AG04450 (cell line): ENCODE results near the gene CCDC78. TPM values are rescaled to one million over a fixed set of nuclear protein-coding genes. Genes with fewer than 3 reads are reported as not detected.

Experiments
- CTCF ChIA-PET: fragments of 300-600, 350-600 bp; formaldehyde crosslinking; extraction: SDS; loops from one replicate; lab custom pipeline; 2022; ENCODE audit warnings: antibody characterized with exemption, inconsistent platforms; lab: Charles Lee
- POLR2A ChIA-PET: fragments of 350-600 bp; formaldehyde crosslinking; extraction: SDS; loops from one replicate; lab custom pipeline; 2021; ENCODE audit warnings: antibody characterized with exemption, inconsistent platforms; lab: Yijun Ruan, JAX
- DNase-seq: peaks from one replicate; pipeline ENCODE4 v3.0.0-alpha.2; 2011; ENCODE audit warnings: low read depth, low spot score
- H3K27ac ChIP-seq: one replicate; pipeline ENCODE4 v1.5.1; 2012; ENCODE audit warnings: low read depth, low read length, control low read depth
- H3K27me3 ChIP-seq: one replicate; pipeline ENCODE4 v1.6.0; 2012; ENCODE audit warnings: low read length; ENCODE audit not compliant: control insufficient read depth, insufficient read depth
- H3K4me3 ChIP-seq: 2 replicates; pipeline ENCODE4 v1.5.1; 2011; ENCODE audit warnings: mild to moderate bottlenecking, low read depth, low read length, control low read depth
- H3K9me3 ChIP-seq: 2 replicates; pipeline ENCODE4 v1.5.1; 2012; ENCODE audit warnings: low read length; ENCODE audit not compliant: control insufficient read depth, insufficient read depth
- polyA plus RNA-seq: library from polyadenylated mRNA; depleted of rRNA; stranded (reverse); fragments of >200 nt; gene quantifications from 2 replicates; pipeline ENCODE4 v1.2.3, GENCODE V29; 2011; rRNA removed
- small RNA-seq: library from RNA; depleted of rRNA; stranded (forward); fragments of <200 nt; gene quantifications from one replicate; pipeline ENCODE3, GENCODE V24; 2012; ENCODE audit warnings: low read depth; ENCODE audit not compliant: insufficient read length
- TF ChIP-seq, protein P1 (sequence below): IDR thresholded peaks from 2 replicates; pipeline ENCODE4 v1.5.1; 2011; ENCODE audit warnings: low read depth, low read length, control low read depth, inconsistent platforms

The CCDC78 gene
- polyA plus RNA-seq, 1 experiment, result 1.1 TPM

DNA sequence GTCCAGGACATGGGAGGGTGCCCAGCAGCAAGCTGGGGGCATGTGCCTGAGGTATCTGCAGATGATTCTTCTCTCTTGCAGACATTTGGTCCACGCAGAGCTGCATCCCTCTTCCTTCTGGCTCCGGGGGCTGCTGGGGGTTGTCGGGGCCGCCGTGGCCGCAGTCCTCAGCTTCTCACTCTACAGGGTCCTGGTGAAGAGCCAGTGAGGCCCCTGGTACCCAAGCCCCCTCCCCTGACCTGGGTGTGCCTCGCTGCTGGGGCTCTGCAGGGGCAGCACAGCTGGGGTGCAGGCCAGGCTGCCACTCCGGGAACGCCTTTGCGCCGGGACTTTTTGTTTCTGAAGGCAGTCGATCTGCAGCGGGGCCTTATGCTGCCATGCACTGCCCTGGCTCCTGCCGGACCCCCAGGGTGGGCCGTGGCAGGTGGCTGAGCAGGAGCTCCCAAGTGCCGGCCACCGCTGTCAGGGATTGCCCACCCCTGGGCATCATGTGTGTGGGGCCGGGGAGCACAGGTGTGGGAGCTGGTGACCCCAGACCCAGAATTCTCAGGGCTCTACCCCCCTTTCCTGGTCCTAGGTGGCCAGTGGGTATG lies 52.7 kb downstream of the CCDC78 start:
- Histone ChIP-seq H3K27ac (no peak overlapping the region), H3K4me3 (no peak overlapping the region), H3K27me3 (no peaks in the 10 kb centered on the region), H3K9me3 (no peaks in the 10 kb centered on the region; the same call in 1 of the 2 replicates)
- ChIA-PET POLR2A (no interaction called here), CTCF (no interaction called here)
- DNase-seq, result no peak
- TF ChIP-seq, protein P1, sequence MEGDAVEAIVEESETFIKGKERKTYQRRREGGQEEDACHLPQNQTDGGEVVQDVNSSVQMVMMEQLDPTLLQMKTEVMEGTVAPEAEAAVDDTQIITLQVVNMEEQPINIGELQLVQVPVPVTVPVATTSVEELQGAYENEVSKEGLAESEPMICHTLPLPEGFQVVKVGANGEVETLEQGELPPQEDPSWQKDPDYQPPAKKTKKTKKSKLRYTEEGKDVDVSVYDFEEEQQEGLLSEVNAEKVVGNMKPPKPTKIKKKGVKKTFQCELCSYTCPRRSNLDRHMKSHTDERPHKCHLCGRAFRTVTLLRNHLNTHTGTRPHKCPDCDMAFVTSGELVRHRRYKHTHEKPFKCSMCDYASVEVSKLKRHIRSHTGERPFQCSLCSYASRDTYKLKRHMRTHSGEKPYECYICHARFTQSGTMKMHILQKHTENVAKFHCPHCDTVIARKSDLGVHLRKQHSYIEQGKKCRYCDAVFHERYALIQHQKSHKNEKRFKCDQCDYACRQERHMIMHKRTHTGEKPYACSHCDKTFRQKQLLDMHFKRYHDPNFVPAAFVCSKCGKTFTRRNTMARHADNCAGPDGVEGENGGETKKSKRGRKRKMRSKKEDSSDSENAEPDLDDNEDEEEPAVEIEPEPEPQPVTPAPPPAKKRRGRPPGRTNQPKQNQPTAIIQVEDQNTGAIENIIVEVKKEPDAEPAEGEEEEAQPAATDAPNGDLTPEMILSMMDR, result no peak

DNA sequence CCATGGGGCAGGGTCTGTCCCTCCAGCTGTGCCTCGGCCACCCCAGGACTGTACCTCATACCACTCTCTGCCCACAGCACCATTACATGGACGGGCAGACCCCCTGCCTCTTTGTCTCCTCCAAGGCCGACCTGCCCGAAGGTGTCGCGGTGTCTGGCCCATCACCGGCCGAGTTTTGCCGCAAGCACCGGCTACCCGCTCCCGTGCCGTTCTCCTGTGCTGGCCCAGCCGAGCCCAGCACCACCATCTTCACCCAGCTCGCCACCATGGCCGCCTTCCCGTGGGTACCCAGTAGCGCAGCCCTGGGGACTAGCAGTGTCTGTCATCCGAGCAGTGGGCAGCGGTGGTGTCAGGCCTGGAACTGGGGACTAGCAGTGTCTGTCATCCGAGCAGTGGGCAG lies 53.4 kb downstream of the CCDC78 start:
- ChIA-PET CTCF (no interaction called here), POLR2A (no interaction called here)

More for the DNA sequence above, 53.4 kb downstream of the CCDC78 start:
- no peak for DNase-seq
- H3K9me3 ChIP-seq, result no peaks in the 10 kb centered on the region; the same call in 1 of the 2 replicates
- TF ChIP-seq, protein P1, result no peak
- no peaks in the 10 kb centered on the region for H3K27me3 ChIP-seq
- no peak overlapping the region for H3K27ac ChIP-seq
- H3K4me3 ChIP-seq, result no peak overlapping the region

Small RNA genes lying within 50 kb of the gene (small RNA-seq; reads per million reads assigned to genes)
- not detected for gene MIR662

Other genes with a start within 250 kb of the CCDC78 start
- gene CAPN15, start 198.7 kb downstream of the CCDC78 start, polyA plus RNA-seq, result 7.5 and 8.6 TPM in 2 replicates
- not detected in 2 replicates for gene PRR35, start 166.0 kb downstream of the CCDC78 start, polyA plus RNA-seq
- 0.45 and 0.88 TPM in 2 replicates for gene NHLRC4, start 159.4 kb downstream of the CCDC78 start, polyA plus RNA-seq
- gene PIGQ, start 156.5 kb downstream of the CCDC78 start, polyA plus RNA-seq, result 12.1 and 17.6 TPM in 2 replicates
- gene RAB40C, start 136.4 kb downstream of the CCDC78 start, polyA plus RNA-seq, result 4.2 and 6.1 TPM in 2 replicates
- gene WFIKKN1, start 95.5 kb downstream of the CCDC78 start, polyA plus RNA-seq, result not detected in 2 replicates
- gene METTL26, start 90.1 kb downstream of the CCDC78 start, polyA plus RNA-seq, result 58.3 and 69.5 TPM in 2 replicates
- gene MCRIP2, start 84.6 kb downstream of the CCDC78 start, polyA plus RNA-seq, result 6.7 and 10.8 TPM in 2 replicates
- gene WDR90, start 77.1 kb downstream of the CCDC78 start, polyA plus RNA-seq, result 2.1 and 2.5 TPM in 2 replicates
- 38.0 and 53.3 TPM in 2 replicates for gene RHOT2, start 58.3 kb downstream of the CCDC78 start, polyA plus RNA-seq
- gene RHBDL1, start 50.8 kb downstream of the CCDC78 start, polyA plus RNA-seq, result 1.5 and 1.7 TPM in 2 replicates
- gene STUB1, start 46.0 kb downstream of the CCDC78 start, polyA plus RNA-seq, result 88.8 and 109 TPM in 2 replicates
- gene JMJD8, start 42.1 kb downstream of the CCDC78 start, polyA plus RNA-seq, result 33.1 and 51.4 TPM in 2 replicates
- 2.0 and 3.6 TPM in 2 replicates for gene WDR24, start 36.0 kb downstream of the CCDC78 start, polyA plus RNA-seq
- gene FBXL16, start 20.6 kb downstream of the CCDC78 start, polyA plus RNA-seq, result 0.11 and 0.22 TPM in 2 replicates
- 20.0 and 23.9 TPM in 2 replicates for gene METRN, start 11.3 kb downstream of the CCDC78 start, polyA plus RNA-seq
- gene ANTKMT, start 5.3 kb downstream of the CCDC78 start, polyA plus RNA-seq, result 5.3 and 6.7 TPM in 2 replicates
- 4.2 and 5.5 TPM in 2 replicates for gene HAGHL, start 663 bp upstream of the CCDC78 start, polyA plus RNA-seq
- 14.4 and 17.6 TPM in 2 replicates for gene CIAO3, start 14.6 kb upstream of the CCDC78 start, polyA plus RNA-seq
- gene MSLN, start 34.3 kb upstream of the CCDC78 start, polyA plus RNA-seq, result 0.11 and 0.17 TPM in 2 replicates
- gene RPUSD1, start 61.9 kb upstream of the CCDC78 start, polyA plus RNA-seq, result 9.2 and 13.5 TPM in 2 replicates
- gene CHTF18, start 62.2 kb upstream of the CCDC78 start, polyA plus RNA-seq, result 1.1 and 2.1 TPM in 2 replicates
- not detected in 2 replicates for gene GNG13, start 74.3 kb upstream of the CCDC78 start, polyA plus RNA-seq
- 11.8 and 15.1 TPM in 2 replicates for gene LMF1, start 244.5 kb upstream of the CCDC78 start, polyA plus RNA-seq